HCT116 (cell line): Measurements from ENCODE around the gene RHEX. TPM values are rescaled to one million over a fixed set of nuclear protein-coding genes. Genes with fewer than 3 reads are reported as not detected.

Experiments
- ATAC-seq: fragments of 200-7000 bp; cut with Tn5 transposase; 2 replicates; pipeline ENCODE4 v1.9.1; 2020; ENCODE audit warnings: mild to moderate bottlenecking, moderate library complexity
- BruUV-seq: library from RNA; stranded (reverse); fragments of 400-500 nt; replicated peaks from 2 replicates; lab custom pipeline; 2021; lab: Mats Ljungman, UMichigan
- CTCF ChIA-PET: fragments of 300-600 bp; sonication (Branson Sonifier 250); formaldehyde crosslinking; loops from one replicate; lab custom pipeline; 2021; ENCODE audit warnings: antibody characterized with exemption; lab: Charles Lee
- POLR2A ChIA-PET: fragments of 300-600, 350-600 bp; sonication (Branson Sonifier 250); formaldehyde crosslinking; loops from one replicate; lab custom pipeline; 2021; ENCODE audit warnings: antibody characterized with exemption; lab: Charles Lee
- RAD21 ChIA-PET, 2 experiments: fragments of 300-600 bp; sonication (Branson Sonifier 250); formaldehyde crosslinking; loops; one replicate each; lab custom pipeline; 2023; ENCODE audit warnings: low total read pairs in 2 of 2; ENCODE audit not compliant: uncharacterized antibody in 2 of 2, unreplicated experiment in 2 of 2, low non-redundant PET in 1 of 2; lab: Charles Lee
- DNase-seq: peaks from one replicate; pipeline ENCODE4 v3.0.0-alpha.2; 2010; ENCODE audit warnings: low read depth, low spot score
- H2AFZ ChIP-seq: fragments of 200-600 bp; shearing (Covaris generic), sonication (generic); 2 replicates; pipeline ENCODE4 v1.6.1; 2017; ENCODE audit warnings: low read depth, mixed run types, mixed read lengths, antibody characterized with exemption, low read length; ENCODE audit not compliant: poor library complexity, severe bottlenecking
- H3K27ac ChIP-seq: 2 replicates; pipeline ENCODE4 v1.5.1; 2012; ENCODE audit warnings: low read depth, low read length
- H3K27me3 ChIP-seq: fragments of 200-600 bp; sonication (generic); 2 replicates; pipeline ENCODE4 v1.6.1; 2016; ENCODE audit warnings: mixed run types, low read length, mixed read lengths; ENCODE audit not compliant: insufficient read depth
- H3K36me3 ChIP-seq, 2 experiments: fragments of 200-500 bp in 1 of 2; fragments of 200-600 bp in 1 of 2; sonication (Bioruptor generic) in 1 of 2; sonication (generic) in 1 of 2; 2 replicates each; pipeline versions ENCODE4 v1.5.1 to v1.6.1; 2014 to 2016; ENCODE audit warnings: low read length in 2 of 2, inconsistent platforms in 1 of 2, mixed read lengths in 1 of 2, mixed run types in 1 of 2; ENCODE audit not compliant: insufficient read depth in 2 of 2, control insufficient read depth in 1 of 2
- H3K4me1 ChIP-seq, 2 experiments: fragments of 200-600 bp in 1 of 2; sonication (generic) in 1 of 2; 2 replicates each; pipeline versions ENCODE4 v1.5.1 to v1.6.1; 2012 to 2017; ENCODE audit warnings: low read length in 2 of 2, inconsistent platforms in 1 of 2, mild to moderate bottlenecking in 1 of 2, mixed read lengths in 1 of 2, mixed run types in 1 of 2, moderate library complexity in 1 of 2; ENCODE audit not compliant: insufficient read depth in 2 of 2, control insufficient read depth in 1 of 2
- H3K4me2 ChIP-seq: fragments of 200-600 bp; sonication (generic); 2 replicates; pipeline ENCODE4 v1.6.1; 2017; ENCODE audit warnings: mixed run types, low read length, mixed read lengths
- H3K4me3 ChIP-seq, 2 experiments: fragments of 200-600 bp in 1 of 2; sonication (generic) in 1 of 2; replicated peaks in 1 of 2; 2 replicates each; pipeline ENCODE4 v1.5.1; 2011 to 2016; ENCODE audit warnings: low read length in 2 of 2, control low read depth in 1 of 2, low read depth in 1 of 2, mild to moderate bottlenecking in 1 of 2, mixed read lengths in 1 of 2, mixed run types in 1 of 2
- H3K79me2 ChIP-seq: fragments of 200-600 bp; sonication (generic); 2 replicates; pipeline ENCODE4 v1.6.1; 2017; ENCODE audit warnings: mild to moderate bottlenecking, mixed run types, low read length, moderate library complexity, mixed read lengths; ENCODE audit not compliant: insufficient read depth
- H3K9ac ChIP-seq: fragments of 200-600 bp; sonication (generic); 2 replicates; pipeline ENCODE4 v1.6.1; 2016; ENCODE audit warnings: low read length, mixed read lengths
- H3K9me2 ChIP-seq: fragments of 200-600 bp; sonication (generic), shearing (Covaris generic); 2 replicates; pipeline ENCODE4 v1.6.1; 2017; ENCODE audit warnings: mixed run types, mild to moderate bottlenecking, moderate library complexity; ENCODE audit not compliant: insufficient read depth
- H3K9me3 ChIP-seq, 2 experiments: fragments of 200-500 bp in 1 of 2; fragments of 200-600 bp in 1 of 2; sonication (Bioruptor generic) in 1 of 2; sonication (generic) in 1 of 2; 2 replicates each; pipeline ENCODE4 v1.6.1; 2014 to 2017; ENCODE audit warnings: low read length in 2 of 2, mixed read lengths in 2 of 2, inconsistent platforms in 1 of 2, low read depth in 1 of 2, mild to moderate bottlenecking in 1 of 2, mixed run types in 1 of 2, moderate library complexity in 1 of 2; ENCODE audit not compliant: control insufficient read depth in 1 of 2, insufficient read depth in 1 of 2
- H4K20me1 ChIP-seq: fragments of 200-600 bp; sonication (generic), shearing (Covaris generic); 2 replicates; pipeline ENCODE4 v1.6.1; 2017; ENCODE audit warnings: mixed run types, mild to moderate bottlenecking, moderate library complexity; ENCODE audit not compliant: insufficient read depth
- CBX3 ChIP-seq: IDR thresholded peaks from 2 replicates; pipeline ENCODE4 v1.6.1; 2012; ENCODE audit warnings: low read depth
- CEBPB ChIP-seq: IDR thresholded peaks from 2 replicates; pipeline ENCODE4 v1.6.1; 2012; ENCODE audit warnings: low read depth
- EGR1 ChIP-seq: IDR thresholded peaks from 2 replicates; pipeline ENCODE4 v1.6.1; 2012; ENCODE audit warnings: low read depth
- ELF1 ChIP-seq: IDR thresholded peaks from 2 replicates; pipeline ENCODE4 v1.6.1; 2012; ENCODE audit warnings: low read depth, borderline replicate concordance
- EZH2 ChIP-seq: fragments of 200-600 bp; sonication (generic); IDR thresholded peaks from 2 replicates; pipeline ENCODE4 v1.6.1; 2017; ENCODE audit warnings: antibody characterized with exemption, mixed run types
- FOSL1 ChIP-seq: IDR thresholded peaks from 2 replicates; pipeline ENCODE4 v1.6.1; 2012; ENCODE audit warnings: low read depth
- JUND ChIP-seq: IDR thresholded peaks from 2 replicates; pipeline ENCODE4 v1.6.1; 2012
- POLR2A ChIP-seq: IDR thresholded peaks from 2 replicates; pipeline ENCODE4 v1.7.0; 2011; ENCODE audit warnings: borderline replicate concordance; ENCODE audit not compliant: insufficient read depth, insufficient read length; ENCODE audit errors: extremely low read depth
- POLR2AphosphoS5 ChIP-seq: IDR thresholded peaks from 2 replicates; pipeline ENCODE4 v1.6.1; 2011; ENCODE audit warnings: mild to moderate bottlenecking, low read depth, low read length, moderate library complexity
- RAD21 ChIP-seq: IDR thresholded peaks from 2 replicates; pipeline ENCODE4 v1.6.1; 2012; ENCODE audit warnings: low read depth, mild to moderate bottlenecking
- SIN3A ChIP-seq: IDR thresholded peaks from 2 replicates; pipeline ENCODE4 v1.6.1; 2012; ENCODE audit warnings: low read depth
- SP1 ChIP-seq: IDR thresholded peaks from 2 replicates; pipeline ENCODE4 v1.6.1; 2012; ENCODE audit warnings: low read depth
- SRF ChIP-seq: IDR thresholded peaks from 2 replicates; pipeline ENCODE4 v1.6.1; 2012; ENCODE audit warnings: low read depth
- TCF7L2 ChIP-seq: IDR thresholded peaks from 2 replicates; pipeline ENCODE4 v1.7.0; 2011; ENCODE audit warnings: borderline replicate concordance, inconsistent platforms; ENCODE audit not compliant: insufficient read depth, insufficient read length; ENCODE audit errors: extremely low read depth
- YY1 ChIP-seq: IDR thresholded peaks from 2 replicates; pipeline ENCODE4 v1.6.1; 2011; ENCODE audit warnings: low read length, low read depth, moderate library complexity, mild to moderate bottlenecking; ENCODE audit not compliant: insufficient replicate concordance; ENCODE audit errors: extremely low read depth
- ZFX ChIP-seq: fragments of 450-650 bp; IDR thresholded peaks from 2 replicates; pipeline ENCODE4 v1.6.1; 2017
- ZNF274 ChIP-seq: fragments of 200-500 bp; sonication (Bioruptor generic); IDR thresholded peaks from 2 replicates; pipeline ENCODE4 v1.6.1; 2014; ENCODE audit warnings: mild to moderate bottlenecking, low read depth, low read length, inconsistent platforms
- intact Hi-C: fragments of 100-400 bp; cut with micrococcal nuclease; formaldehyde crosslinking; loops from 2 replicates; pipeline ENCODE4 v1.10.0; 2022
- total RNA-seq: library from RNA; stranded (reverse); gene quantifications from one replicate; pipeline ENCODE4 v1.2.1, GENCODE V29; 2021; ENCODE audit not compliant: unreplicated experiment
- TF ChIP-seq, protein P1 (sequence below), 3 experiments: fragments of 200-600 bp in 1 of 3; sonication (generic) in 1 of 3; IDR thresholded peaks in 2 of 3; conservative IDR thresholded peaks in 1 of 3; 2 replicates each; pipeline ENCODE4 v1.5.1; 2012 to 2017; ENCODE audit warnings: low read depth in 2 of 3, low read length in 2 of 3, antibody characterized with exemption in 1 of 3, borderline replicate concordance in 1 of 3, control low read depth in 1 of 3, mild to moderate bottlenecking in 1 of 3, mixed read lengths in 1 of 3, mixed run types in 1 of 3, moderate library complexity in 1 of 3; ENCODE audit not compliant: insufficient read depth in 1 of 3
- TF ChIP-seq, protein P2 (sequence below): IDR thresholded peaks from 2 replicates; pipeline ENCODE4 v1.6.1; 2012
- TF ChIP-seq, protein P3 (sequence below): IDR thresholded peaks from 2 replicates; pipeline ENCODE4 v1.6.1; 2011; ENCODE audit warnings: mild to moderate bottlenecking, low read length, moderate library complexity; ENCODE audit not compliant: insufficient replicate concordance; ENCODE audit errors: extremely low read depth

RHEX gene
- total RNA-seq, 1 experiment from 2014 or later, result not detected

DNA sequence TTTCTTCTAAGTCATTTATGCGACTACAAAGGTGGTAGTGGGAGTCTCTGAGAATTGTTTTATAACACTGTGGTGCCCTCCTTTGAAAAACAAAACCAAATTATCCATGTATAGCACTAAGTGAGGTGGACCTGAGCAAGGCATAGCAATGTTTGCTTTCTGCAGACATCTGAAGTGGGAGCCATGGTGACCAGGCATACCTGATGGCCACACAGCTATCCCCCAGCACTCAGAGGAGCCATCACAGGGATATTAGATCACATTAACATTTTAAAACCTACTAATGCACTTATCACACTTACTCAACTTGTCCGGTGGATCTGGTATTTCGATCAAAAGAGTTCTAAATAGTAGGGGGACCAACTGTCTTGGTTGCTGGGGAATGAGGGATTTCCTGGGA, 89.0 kb downstream of the RHEX start (continued):
- TF ChIP-seq YY1, result no peak
- no peak for TF ChIP-seq RAD21
- TF ChIP-seq FOSL1, result no peak
- TF ChIP-seq, protein P1, sequence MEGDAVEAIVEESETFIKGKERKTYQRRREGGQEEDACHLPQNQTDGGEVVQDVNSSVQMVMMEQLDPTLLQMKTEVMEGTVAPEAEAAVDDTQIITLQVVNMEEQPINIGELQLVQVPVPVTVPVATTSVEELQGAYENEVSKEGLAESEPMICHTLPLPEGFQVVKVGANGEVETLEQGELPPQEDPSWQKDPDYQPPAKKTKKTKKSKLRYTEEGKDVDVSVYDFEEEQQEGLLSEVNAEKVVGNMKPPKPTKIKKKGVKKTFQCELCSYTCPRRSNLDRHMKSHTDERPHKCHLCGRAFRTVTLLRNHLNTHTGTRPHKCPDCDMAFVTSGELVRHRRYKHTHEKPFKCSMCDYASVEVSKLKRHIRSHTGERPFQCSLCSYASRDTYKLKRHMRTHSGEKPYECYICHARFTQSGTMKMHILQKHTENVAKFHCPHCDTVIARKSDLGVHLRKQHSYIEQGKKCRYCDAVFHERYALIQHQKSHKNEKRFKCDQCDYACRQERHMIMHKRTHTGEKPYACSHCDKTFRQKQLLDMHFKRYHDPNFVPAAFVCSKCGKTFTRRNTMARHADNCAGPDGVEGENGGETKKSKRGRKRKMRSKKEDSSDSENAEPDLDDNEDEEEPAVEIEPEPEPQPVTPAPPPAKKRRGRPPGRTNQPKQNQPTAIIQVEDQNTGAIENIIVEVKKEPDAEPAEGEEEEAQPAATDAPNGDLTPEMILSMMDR (IDR thresholded peaks at IDR 0.05 in 2 of 3, conservative IDR thresholded peaks at IDR 0.05 in 1 of 3; ENCODE audit: borderline replicate concordance in 1 of 3, insufficient read depth in 1 of 3, low read depth in 2 of 3, low read length in 2 of 3), result no peak
- no peak for TF ChIP-seq ZNF274
- TF ChIP-seq, protein P2, sequence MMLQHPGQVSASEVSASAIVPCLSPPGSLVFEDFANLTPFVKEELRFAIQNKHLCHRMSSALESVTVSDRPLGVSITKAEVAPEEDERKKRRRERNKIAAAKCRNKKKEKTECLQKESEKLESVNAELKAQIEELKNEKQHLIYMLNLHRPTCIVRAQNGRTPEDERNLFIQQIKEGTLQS, result no peak
- TF ChIP-seq CEBPB, result no peak
- no peak for TF ChIP-seq SIN3A
- TF ChIP-seq, all 23 proteins: peak for 0

DNA sequence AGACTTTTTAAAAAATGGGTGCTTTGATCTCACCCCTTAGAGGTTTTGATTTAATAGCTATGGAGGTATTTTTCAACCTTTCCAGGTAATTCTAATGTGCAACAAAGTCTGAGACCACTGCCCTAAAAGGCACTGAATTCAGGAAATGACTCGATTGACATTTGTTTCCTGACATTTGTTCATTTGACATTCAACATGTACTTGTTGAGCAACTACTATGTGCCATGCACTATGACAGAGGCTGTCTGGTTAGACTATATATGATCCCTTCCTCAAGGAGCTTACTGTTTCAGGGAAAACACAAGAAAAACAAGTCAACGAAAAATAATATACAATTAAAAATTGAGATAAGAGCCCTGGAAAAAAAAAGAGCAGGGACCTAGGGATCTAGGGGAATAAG, 89.8 kb downstream of the RHEX start:
- intact Hi-C loops, result no loop called here
- Histone ChIP-seq H3K27ac (no peak overlapping the region), H3K4me2 (no peak overlapping the region), H3K4me1 (no peaks in the 10 kb centered on the region), H3K9me2 (no peaks in the 10 kb centered on the region), H3K4me3 (no peak overlapping the region), H2AFZ (no peak overlapping the region), H3K9me3 (no peaks in the 10 kb centered on the region), H3K27me3 (peaks cover 20% of the 10 kb centered on the region; the same call in 1 of the 2 replicates), H4K20me1 (no peaks in the 10 kb centered on the region), H3K79me2 (no peaks in the 10 kb centered on the region), H3K36me3 (no peaks in the 10 kb centered on the region), H3K9ac (no peak overlapping the region)
- TF ChIP-seq ZNF274, result no peak
- no peak for TF ChIP-seq RAD21
- TF ChIP-seq EGR1, result no peak
- no peak for TF ChIP-seq JUND
- TF ChIP-seq SP1, result no peak
- no peak for TF ChIP-seq EZH2
- no peak for TF ChIP-seq POLR2A
- TF ChIP-seq SRF, result no peak
- no peak for TF ChIP-seq ZFX
- no peak for TF ChIP-seq ELF1
- TF ChIP-seq TCF7L2, result no peak
- TF ChIP-seq, protein P3, sequence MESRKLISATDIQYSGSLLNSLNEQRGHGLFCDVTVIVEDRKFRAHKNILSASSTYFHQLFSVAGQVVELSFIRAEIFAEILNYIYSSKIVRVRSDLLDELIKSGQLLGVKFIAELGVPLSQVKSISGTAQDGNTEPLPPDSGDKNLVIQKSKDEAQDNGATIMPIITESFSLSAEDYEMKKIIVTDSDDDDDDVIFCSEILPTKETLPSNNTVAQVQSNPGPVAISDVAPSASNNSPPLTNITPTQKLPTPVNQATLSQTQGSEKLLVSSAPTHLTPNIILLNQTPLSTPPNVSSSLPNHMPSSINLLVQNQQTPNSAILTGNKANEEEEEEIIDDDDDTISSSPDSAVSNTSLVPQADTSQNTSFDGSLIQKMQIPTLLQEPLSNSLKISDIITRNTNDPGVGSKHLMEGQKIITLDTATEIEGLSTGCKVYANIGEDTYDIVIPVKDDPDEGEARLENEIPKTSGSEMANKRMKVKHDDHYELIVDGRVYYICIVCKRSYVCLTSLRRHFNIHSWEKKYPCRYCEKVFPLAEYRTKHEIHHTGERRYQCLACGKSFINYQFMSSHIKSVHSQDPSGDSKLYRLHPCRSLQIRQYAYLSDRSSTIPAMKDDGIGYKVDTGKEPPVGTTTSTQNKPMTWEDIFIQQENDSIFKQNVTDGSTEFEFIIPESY, result no peak
- TF ChIP-seq CBX3, result no peak
- no peak for TF ChIP-seq POLR2AphosphoS5
- TF ChIP-seq, protein P1 (IDR thresholded peaks at IDR 0.05 in 2 of 3, conservative IDR thresholded peaks at IDR 0.05 in 1 of 3; ENCODE audit: borderline replicate concordance in 1 of 3, insufficient read depth in 1 of 3, low read depth in 2 of 3, low read length in 2 of 3), result no peak
- TF ChIP-seq CEBPB, result no peak
- ATAC-seq, result no peak
- CTCF ChIA-PET, result no interaction called here
- BruUV-seq, result no TSS peak
- POLR2A ChIA-PET, result no interaction called here
- RAD21 ChIA-PET, result no interaction called here
- DNase-seq, result no peak
